Spleen (tissue), 11 donors: Measurements from ENCODE around the gene ATP5ME. TPM values are rescaled to one million over a fixed set of nuclear protein-coding genes. Genes with fewer than 3 reads are reported as not detected.

ENCODE experiments used
- DNase-seq: peaks from one replicate; pipeline ENCODE4 v3.0.0-alpha.2; 2020
- H3K27ac ChIP-seq, 8 donors: fragments of 200-600 bp; sonication (generic) in 7 of 8; 1 replicate in 4 of 8; 2 replicates in 4 of 8; pipeline versions ENCODE4 v1.5.0 to v1.8.0; 2016 to 2021; ENCODE audit warnings: inconsistent platforms in 4 of 8, mild to moderate bottlenecking in 4 of 8, moderate library complexity in 1 of 8
- H3K27me3 ChIP-seq, 7 donors: fragments of 200-600 bp; sonication (generic) in 6 of 7; replicated peaks in 1 of 7; 1 replicate in 4 of 7; 2 replicates in 3 of 7; pipeline versions ENCODE4 v1.5.0 to v1.8.0; 2016 to 2021; ENCODE audit warnings: inconsistent platforms in 3 of 7, mild to moderate bottlenecking in 1 of 7
- H3K36me3 ChIP-seq, 6 donors: fragments of 200-600 bp; sonication (generic) in 5 of 6; 1 replicate in 4 of 6; 2 replicates in 2 of 6; pipeline versions ENCODE4 v1.5.0 to v1.8.0; 2016 to 2021; ENCODE audit warnings: inconsistent platforms in 2 of 6
- H3K4me1 ChIP-seq, 6 donors: fragments of 200-600 bp; sonication (generic) in 5 of 6; 1 replicate in 3 of 6; 2 replicates in 3 of 6; pipeline versions ENCODE4 v1.5.0 to v1.8.0; 2016 to 2021; ENCODE audit warnings: inconsistent platforms in 3 of 6
- H3K4me3 ChIP-seq, 8 donors: fragments of 200-600 bp; sonication (generic) in 7 of 8; 1 replicate in 4 of 8; 2 replicates in 4 of 8; pipeline versions ENCODE4 v1.5.0 to v1.8.0; 2016 to 2021; ENCODE audit warnings: inconsistent platforms in 4 of 8, mild to moderate bottlenecking in 4 of 8, moderate library complexity in 2 of 8
- H3K9me3 ChIP-seq, 8 donors: fragments of 200-600 bp; sonication (generic) in 7 of 8; 1 replicate in 4 of 8; 2 replicates in 4 of 8; pipeline versions ENCODE4 v1.5.0 to v1.8.0; 2016 to 2021; ENCODE audit warnings: inconsistent platforms in 4 of 8
- POLR2A ChIP-seq, 3 donors: fragments of 450-650 bp; IDR thresholded peaks; one replicate each; pipeline ENCODE4 v1.5.1; 2017; ENCODE audit warnings: antibody characterized with exemption in 3 of 3, mild to moderate bottlenecking in 1 of 3
- POLR2AphosphoS5 ChIP-seq, 3 donors: sonication (generic); formaldehyde crosslinking; IDR thresholded peaks; one replicate each; pipeline ENCODE4 v1.5.1; 2017; ENCODE audit warnings: antibody characterized with exemption in 3 of 3
- WGBS, 5 donors: extraction: QIAGEN DNeasy Blood & Tissue Kit in 3 of 5; methylation state at CpG; one replicate each; pipeline versions ENCODE4 v1.1.5 to v1.1.7; 2013 to 2018; 5-methylcytosine and 5-hydroxymethylcytosine counted together
- intact Hi-C: fragments of 100-400 bp; cut with DNase I; formaldehyde crosslinking; loops from one replicate; pipeline ENCODE4 v1.15.0; 2023; ENCODE audit warnings: low total_unique reads
- polyA plus RNA-seq, 3 donors: library from polyadenylated mRNA; stranded (reverse); fragments of 200-250 nt; gene quantifications; one replicate each; pipeline ENCODE4 v1.2.1, GENCODE V29; 2013
- total RNA-seq, 7 donors: library from RNA; depleted of rRNA in 3 of 7; stranded (reverse); fragments of >200 nt in 3 of 7; fragmentation: NEBNext Ultra II Directional in 4 of 7; extraction: Animal tissue kit (Norgen Biotek cat#: 25700) in 4 of 7; gene quantifications; one replicate each; pipeline versions ENCODE4 v1.1.0 to v1.2.1, GENCODE V29; 2016 to 2021
- TF ChIP-seq, protein P1 (sequence below), 11 experiments: fragments of 200-600 bp in 7 of 11; fragments of 450-650 bp in 4 of 11; sonication (generic) in 4 of 11; IDR thresholded peaks in 8 of 11; conservative IDR thresholded peaks in 3 of 11; 1 replicate in 7 of 11; 2 replicates in 4 of 11; pipeline versions ENCODE4 v1.4.0 to v1.8.0; 2016 to 2021; ENCODE audit warnings: antibody characterized with exemption in 11 of 11, inconsistent platforms in 4 of 11, mild to moderate bottlenecking in 1 of 11
- donor health status: healthy with polysubstance abuse.
- donor health status: DM: no; HTN: no; CAD: no; lungs with moderate emphysema.
- donor health status: DM: no; HTN: no; CAD: no.
- donor health status: Bipolar disorder and iron deficiency.
- donor health status: healthy.
- donor health status: DM: no; HTN: no; CAD: no.
- donor health status: DM: yes; HTN: yes; CAD: no.

The ATP5ME gene
- total and polyA plus RNA-seq, 10 donors: 51.7 to 497 (median 169) TPM

DNA sequence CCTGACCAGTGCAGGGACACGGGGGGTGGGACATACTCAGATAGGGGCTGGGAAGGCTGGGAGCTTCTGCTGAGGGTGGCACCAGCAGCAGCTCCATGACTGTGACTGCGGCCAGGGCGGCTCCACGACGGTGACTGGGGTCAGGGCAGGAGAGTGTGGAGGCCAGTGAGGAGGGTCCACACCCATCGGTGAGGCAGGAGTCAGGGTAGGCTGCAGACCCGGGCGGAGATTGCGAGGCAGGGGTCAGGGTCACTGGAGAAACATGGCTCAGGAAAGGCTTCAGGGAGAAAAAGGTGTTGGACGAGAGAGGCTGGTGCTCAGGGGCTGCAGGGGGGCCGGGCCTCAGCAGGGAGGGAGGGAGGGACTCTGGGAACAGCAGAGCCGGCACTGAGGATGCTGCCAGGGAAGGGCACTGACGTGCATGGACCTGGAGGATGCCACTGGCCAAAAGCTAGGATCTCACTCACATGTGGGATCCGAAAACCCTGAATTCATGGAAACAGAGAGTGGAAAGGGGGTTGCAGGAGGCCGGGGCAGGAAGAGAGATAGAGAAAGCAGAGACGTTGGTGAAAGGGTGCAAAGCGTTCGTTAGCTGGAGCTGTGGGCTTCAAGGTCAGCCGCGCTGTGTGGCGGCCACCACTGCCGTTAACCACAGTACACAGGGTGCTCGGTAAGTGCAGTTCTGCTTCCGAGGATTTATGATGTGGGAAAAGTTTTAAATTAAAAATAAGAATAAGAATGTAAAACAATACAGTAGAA, 22.0 kb downstream of the ATP5ME start:
- no peaks in the 10 kb centered on the region for H3K4me1 ChIP-seq
- H3K36me3 ChIP-seq: no peaks in the 10 kb centered on the region
- peaks cover 0 to 51% (median 17%) of the 10 kb centered on the region in 7 donors for H3K27me3 ChIP-seq
- H3K27ac ChIP-seq: no peak overlapping the region
- H3K4me3 ChIP-seq: no peak overlapping the region
- WGBS, 5 donors: 66 to 70% (median 68%) methylated on average over 19 to 24 of the region's 24 CpGs
- intact Hi-C loops: no loop called here
- DNase-seq: peak; percentile 67
- TF ChIP-seq POLR2AphosphoS5 (IDR thresholded peaks at IDR 0.05): no peak
- TF ChIP-seq, protein P1, sequence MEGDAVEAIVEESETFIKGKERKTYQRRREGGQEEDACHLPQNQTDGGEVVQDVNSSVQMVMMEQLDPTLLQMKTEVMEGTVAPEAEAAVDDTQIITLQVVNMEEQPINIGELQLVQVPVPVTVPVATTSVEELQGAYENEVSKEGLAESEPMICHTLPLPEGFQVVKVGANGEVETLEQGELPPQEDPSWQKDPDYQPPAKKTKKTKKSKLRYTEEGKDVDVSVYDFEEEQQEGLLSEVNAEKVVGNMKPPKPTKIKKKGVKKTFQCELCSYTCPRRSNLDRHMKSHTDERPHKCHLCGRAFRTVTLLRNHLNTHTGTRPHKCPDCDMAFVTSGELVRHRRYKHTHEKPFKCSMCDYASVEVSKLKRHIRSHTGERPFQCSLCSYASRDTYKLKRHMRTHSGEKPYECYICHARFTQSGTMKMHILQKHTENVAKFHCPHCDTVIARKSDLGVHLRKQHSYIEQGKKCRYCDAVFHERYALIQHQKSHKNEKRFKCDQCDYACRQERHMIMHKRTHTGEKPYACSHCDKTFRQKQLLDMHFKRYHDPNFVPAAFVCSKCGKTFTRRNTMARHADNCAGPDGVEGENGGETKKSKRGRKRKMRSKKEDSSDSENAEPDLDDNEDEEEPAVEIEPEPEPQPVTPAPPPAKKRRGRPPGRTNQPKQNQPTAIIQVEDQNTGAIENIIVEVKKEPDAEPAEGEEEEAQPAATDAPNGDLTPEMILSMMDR (IDR thresholded peaks at IDR 0.05 in 8 of 11, conservative IDR thresholded peaks at IDR 0.05 in 3 of 11): no peak
- TF ChIP-seq POLR2A (IDR thresholded peaks at IDR 0.05): no peak
- H3K9me3 ChIP-seq: no peaks in the 10 kb centered on the region

DNA sequence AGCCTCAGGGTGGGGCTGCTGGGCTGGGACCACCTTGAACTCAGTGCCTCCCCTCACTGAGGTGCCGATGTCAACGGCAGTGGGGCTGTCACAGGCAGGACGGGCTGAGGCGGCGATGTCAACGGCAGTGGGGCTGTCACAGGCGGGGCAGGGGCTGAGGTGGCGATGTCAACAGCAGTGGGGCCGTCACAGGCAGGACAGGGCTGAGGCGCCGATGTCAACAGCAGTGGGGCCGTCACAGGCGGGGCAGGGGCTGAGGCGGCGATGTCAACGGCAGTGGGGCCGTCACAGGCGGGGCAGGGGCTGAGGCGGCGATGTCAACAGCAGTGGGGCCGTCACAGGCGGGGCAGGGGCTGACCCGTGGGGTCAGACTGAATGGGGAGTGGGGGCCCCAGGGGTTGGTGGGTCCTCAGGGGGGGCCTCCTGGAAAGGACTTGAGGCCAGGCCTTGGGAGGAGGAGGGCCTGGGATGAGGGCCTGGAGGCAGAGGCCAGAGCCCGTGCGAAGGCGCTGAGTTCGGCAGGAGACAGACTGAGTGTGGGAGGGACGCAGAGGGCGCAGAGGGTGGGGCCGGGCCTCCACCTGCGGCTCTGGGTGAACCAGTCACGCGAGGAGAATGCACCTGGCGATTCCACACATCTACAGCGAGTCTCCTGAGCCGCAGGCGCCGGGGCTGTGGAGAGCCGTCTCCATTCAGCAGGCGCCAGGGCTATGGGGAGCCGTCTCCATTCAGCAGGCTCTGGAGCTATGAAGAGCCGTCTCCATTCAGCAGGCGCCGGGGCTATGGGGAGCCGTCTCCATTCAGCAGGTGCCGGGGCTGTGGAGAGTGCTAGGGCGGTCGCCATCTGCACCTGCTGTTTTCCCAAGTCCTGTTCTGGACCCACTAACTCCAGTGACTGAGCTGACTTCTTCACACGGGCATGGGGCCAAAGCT, 22.9 kb downstream of the ATP5ME start:
- Histone ChIP-seq H3K27ac (no peak overlapping the region), H3K36me3 (no peaks in the 10 kb centered on the region), H3K4me1 (no peaks in the 10 kb centered on the region), H3K4me3 (no peak overlapping the region), H3K9me3 (no peaks in the 10 kb centered on the region), H3K27me3 (peaks cover 0 to 59% (median 17%) of the 10 kb centered on the region in 7 donors)
- 42 to 58% (median 52%) methylated on average over 42 to 49 of the region's 49 CpGs for WGBS, 5 donors
- TF ChIP-seq, protein P1 (IDR thresholded peaks at IDR 0.05 in 8 of 11, conservative IDR thresholded peaks at IDR 0.05 in 3 of 11): no peak
- no peak for TF ChIP-seq POLR2AphosphoS5 (IDR thresholded peaks at IDR 0.05)
- TF ChIP-seq POLR2A (IDR thresholded peaks at IDR 0.05): no peak
- DNase-seq: peak; percentile 71
- intact Hi-C loops: no loop called here

DNA sequence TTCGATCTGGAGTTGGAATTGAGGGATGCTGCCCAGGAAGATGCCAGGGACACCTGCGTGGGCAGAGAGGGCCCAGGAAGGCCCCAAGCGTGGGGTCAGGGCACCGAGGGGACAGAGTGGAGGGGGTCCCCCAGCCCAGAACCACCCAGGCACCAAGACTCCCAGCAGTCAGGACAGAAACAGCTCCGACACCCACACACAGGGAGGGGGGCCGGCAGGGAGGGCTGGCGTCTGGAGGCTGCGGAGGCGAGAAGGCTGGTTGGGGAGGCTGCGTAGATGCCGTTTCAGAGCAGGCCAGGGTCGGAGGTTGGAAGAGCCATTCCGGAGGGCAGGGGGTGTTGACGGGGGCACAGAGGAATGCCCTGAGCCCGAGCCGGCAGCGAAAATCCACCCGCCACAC, 23.6 kb downstream of the ATP5ME start:
- Histone ChIP-seq H3K27ac (no peak overlapping the region), H3K9me3 (no peaks in the 10 kb centered on the region), H3K36me3 (no peaks in the 10 kb centered on the region), H3K27me3 (peaks cover 0 to 61% (median 17%) of the 10 kb centered on the region in 7 donors), H3K4me3 (no peak overlapping the region), H3K4me1 (no peaks in the 10 kb centered on the region)
- 65 to 84% (median 78%) methylated on average over 18 of the region's 18 CpGs for WGBS, 5 donors
- DNase-seq: peak; percentile 50
- intact Hi-C loops: no loop called here
- no peak for TF ChIP-seq POLR2AphosphoS5 (IDR thresholded peaks at IDR 0.05)
- TF ChIP-seq, protein P1 (IDR thresholded peaks at IDR 0.05 in 8 of 11, conservative IDR thresholded peaks at IDR 0.05 in 3 of 11): no peak
- TF ChIP-seq POLR2A (IDR thresholded peaks at IDR 0.05): no peak
